ENCODE results near the gene TLR8. TPM values are rescaled to one million over a fixed set of nuclear protein-coding genes. Genes with fewer than 3 reads are reported as not detected.

TLR8 gene
- total RNA-seq, 1 donor from 2014 or later, result 0.53 TPM

- no peaks in the 10 kb centered on the region for H3K27me3 ChIP-seq
- no peaks in the 10 kb centered on the region for H3K9me3 ChIP-seq
- intact Hi-C loops (cut with DNase I), result no loop called here
- no peaks in the 10 kb centered on the region for H3K36me3 ChIP-seq
- no peaks in the 10 kb centered on the region for H3K4me1 ChIP-seq
- DNase-seq (ENCODE audit: low spot score in 2 of 2), result no peak
- H3K27ac ChIP-seq, result no peak overlapping the region
- H3K4me3 ChIP-seq, result no peak overlapping the region
- no peak for TF ChIP-seq CTCF (IDR thresholded peaks at IDR 0.05)
Measured at GRCh38 chrX:12912791-12913482, 6.5 kb downstream of the TLR8 start.

- Histone ChIP-seq H3K4me1 (no peaks in the 10 kb centered on the region), H3K36me3 (no peaks in the 10 kb centered on the region), H3K27ac (no peak overlapping the region), H3K27me3 (no peaks in the 10 kb centered on the region), H3K4me3 (no peak overlapping the region), H3K9me3 (no peaks in the 10 kb centered on the region)
- intact Hi-C loops (cut with DNase I), result no loop called here
- DNase-seq (ENCODE audit: low spot score in 2 of 2), result no peak
- TF ChIP-seq CTCF (IDR thresholded peaks at IDR 0.05), result no peak
Measured at GRCh38 chrX:12917753-12918152, 11.3 kb downstream of the TLR8 start.

GRCh38 chrX:12919051-12919450 lies 12.6 kb downstream of the TLR8 start:
- no peak for TF ChIP-seq CTCF (IDR thresholded peaks at IDR 0.05)
- no peak for DNase-seq (ENCODE audit: low spot score in 2 of 2)
- Histone ChIP-seq H3K4me1 (no peaks in the 10 kb centered on the region), H3K4me3 (no peak overlapping the region), H3K27me3 (no peaks in the 10 kb centered on the region), H3K36me3 (no peaks in the 10 kb centered on the region), H3K27ac (no peak overlapping the region), H3K9me3 (no peaks in the 10 kb centered on the region)
- intact Hi-C loops (cut with DNase I), result no loop called here

- TF ChIP-seq CTCF (IDR thresholded peaks at IDR 0.05), result no peak
- Histone ChIP-seq H3K36me3 (no peaks in the 10 kb centered on the region), H3K4me1 (no peaks in the 10 kb centered on the region), H3K27me3 (no peaks in the 10 kb centered on the region), H3K27ac (no peak overlapping the region), H3K9me3 (no peaks in the 10 kb centered on the region), H3K4me3 (no peak overlapping the region)
- DNase-seq (ENCODE audit: low spot score in 2 of 2), result no peak
- intact Hi-C loops (cut with DNase I), result no loop called here
Measured at GRCh38 chrX:12919620-12920019, 13.2 kb downstream of the TLR8 start.

GRCh38 chrX:12920990-12921389 lies 14.6 kb downstream of the TLR8 start:
- Histone ChIP-seq H3K36me3 (no peaks in the 10 kb centered on the region), H3K27me3 (no peaks in the 10 kb centered on the region), H3K4me1 (no peaks in the 10 kb centered on the region), H3K27ac (no peak overlapping the region), H3K9me3 (no peaks in the 10 kb centered on the region), H3K4me3 (no peak overlapping the region)
- no peak for TF ChIP-seq CTCF (IDR thresholded peaks at IDR 0.05)
- no peak for DNase-seq (ENCODE audit: low spot score in 2 of 2)
- intact Hi-C loops (cut with DNase I), result no loop called here

Data from ascending aorta (tissue), 2 donors.